Tibial nerve (tissue), 4 donors: Measurements from ENCODE around the gene CYP4A11.

Experiments used
- CTCF ChIP-seq, 5 experiments: fragments of 200-600 bp in 3 of 5; fragments of 450-650 bp in 2 of 5; sonication (generic) in 3 of 5; IDR thresholded peaks; one replicate each; pipeline ENCODE4 v1.5.1; 2016 to 2019; ENCODE audit warnings: antibody characterized with exemption in 5 of 5, mild to moderate bottlenecking in 3 of 5, moderate library complexity in 2 of 5
- EP300 ChIP-seq, 2 donors: sonication (generic); formaldehyde crosslinking; IDR thresholded peaks; one replicate each; pipeline ENCODE4 v1.6.1; 2017; ENCODE audit warnings: antibody characterized with exemption in 2 of 2, mild to moderate bottlenecking in 1 of 2
- POLR2A ChIP-seq, 2 donors: fragments of 450-650 bp; IDR thresholded peaks; one replicate each; pipeline ENCODE4 v1.6.1; 2017; ENCODE audit warnings: antibody characterized with exemption in 2 of 2, mild to moderate bottlenecking in 2 of 2, moderate library complexity in 2 of 2

GRCh38 chr1:46983830-46984586, 42.7 kb upstream of the CYP4A11 start:
- TF ChIP-seq CTCF (IDR thresholded peaks at IDR 0.05) (no peak), EP300 (IDR thresholded peaks at IDR 0.05) (no peak), POLR2A (IDR thresholded peaks at IDR 0.05) (no peak)
